ENCODE measurements around the gene BEGAIN.

Gene BEGAIN

GRCh38 chr14:100588671-100589070, 1.5 kb upstream of the BEGAIN start:
- peaks cover 11 to 43% (median 38%) of the 10 kb centered on the region in 10 experiments; a peak in 19 of 20 replicates for H3K4me1 ChIP-seq
- 0 out of 22 replicates have a peak overlapping the region, but pooled peaks of 1 of the 11 experiments have one; percentile 18 for H3K9ac ChIP-seq
- H4K20me1 ChIP-seq: peaks cover 0 to 13% (median 0%) of the 10 kb centered on the region in 11 experiments; a peak in 5 of 22 replicates
- H3K36me3 ChIP-seq: no peaks in the 10 kb centered on the region
- no peak overlapping the region for H3K27ac ChIP-seq
- no peak for TF ChIP-seq Cebpa-rat (IDR thresholded peaks at IDR 0.05)
- H3K4me3 ChIP-seq: no peak overlapping the region
- peaks cover 15 to 32% (median 22%) of the 10 kb centered on the region in 11 experiments; a peak in 21 of 22 replicates for H3K27me3 ChIP-seq
- H3K9me3 ChIP-seq (replicated peaks in 1 of 11): no peaks in the 10 kb centered on the region
- peak overlapping the region in 9 of 11 experiments; percentile 93 to 100 (median 99); a peak in 18 of 22 replicates for H3K4me2 ChIP-seq

GRCh38 chr14:100587763-100588411, 670 bp upstream of the BEGAIN start:
- no peak for TF ChIP-seq Cebpa-rat (IDR thresholded peaks at IDR 0.05)
- no peak overlapping the region for H3K27ac ChIP-seq
- peak overlapping the region in 8 of 10 experiments; percentile 61 to 78 (median 68); a peak in 14 of 20 replicates for H3K4me3 ChIP-seq
- peaks cover 0 to 13% (median 0%) of the 10 kb centered on the region in 11 experiments; a peak in 5 of 22 replicates for H4K20me1 ChIP-seq
- H3K27me3 ChIP-seq: peaks cover 15 to 32% (median 22%) of the 10 kb centered on the region in 11 experiments; a peak in 21 of 22 replicates
- H3K4me2 ChIP-seq: peak overlapping the region; percentile 9 to 100 (median 99); a peak in 19 of 22 replicates
- H3K4me1 ChIP-seq: peaks cover 11 to 43% (median 38%) of the 10 kb centered on the region in 10 experiments; a peak in 19 of 20 replicates
- no peaks in the 10 kb centered on the region for H3K36me3 ChIP-seq
- H3K9ac ChIP-seq: peak overlapping the region in 1 of 11 experiments; percentile 7; a peak in 1 of 22 replicates
- no peaks in the 10 kb centered on the region for H3K9me3 ChIP-seq (replicated peaks in 1 of 11)

DNA sequence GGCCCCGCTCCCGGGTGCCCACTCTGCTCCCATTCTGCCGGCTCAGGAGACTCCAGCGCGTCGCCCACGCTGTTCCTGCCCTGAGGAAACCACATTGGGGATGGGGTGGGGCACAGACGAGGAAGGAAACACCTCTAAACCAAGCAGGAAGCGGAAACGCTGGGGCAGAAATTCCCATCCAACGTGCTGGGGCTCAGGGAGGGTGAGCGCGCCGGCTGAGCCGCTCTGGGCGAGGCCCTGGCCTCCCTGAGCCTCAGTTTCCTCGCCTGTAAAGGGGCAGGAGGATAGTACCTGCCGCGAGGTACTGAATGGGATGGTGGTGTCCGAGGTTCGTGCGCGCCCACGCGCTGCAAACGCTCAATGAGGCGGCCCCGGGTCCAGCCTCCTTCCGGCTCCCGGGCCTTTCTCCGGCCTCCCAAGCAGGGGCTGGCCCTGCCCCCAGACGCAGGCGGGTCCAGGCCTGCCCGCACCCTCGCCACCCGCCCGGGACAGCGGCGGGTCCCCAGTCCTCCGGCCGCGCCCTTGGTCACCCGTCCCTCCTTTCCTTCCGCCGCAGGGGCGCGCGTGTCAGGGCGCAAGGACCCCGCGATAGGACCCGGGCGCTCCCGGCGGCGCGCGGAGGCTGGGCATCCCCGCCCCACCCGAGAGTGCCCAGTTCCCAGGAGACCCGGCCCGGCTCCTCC, 673 bp downstream of the BEGAIN start:
- no peaks in the 10 kb centered on the region for H3K9me3 ChIP-seq (replicated peaks in 1 of 11)
- peaks cover 0 to 13% (median 0%) of the 10 kb centered on the region in 11 experiments; a peak in 5 of 22 replicates for H4K20me1 ChIP-seq
- peak overlapping the region; percentile 56 to 78 (median 67) for H3K4me3 ChIP-seq
- no peak for TF ChIP-seq Cebpa-rat (IDR thresholded peaks at IDR 0.05)
- peak overlapping the region in 9 of 11 experiments; percentile 56 to 77 (median 68); a peak in 16 of 22 replicates for H3K27ac ChIP-seq
- H3K27me3 ChIP-seq: peaks cover 15 to 32% (median 22%) of the 10 kb centered on the region in 11 experiments; a peak in 21 of 22 replicates
- H3K9ac ChIP-seq: peak overlapping the region in 10 of 11 experiments; percentile 55 to 77 (median 73); a peak in 20 of 22 replicates
- peak overlapping the region; percentile 93 to 100 (median 99) for H3K4me2 ChIP-seq
- peaks cover 11 to 43% (median 38%) of the 10 kb centered on the region in 10 experiments; a peak in 19 of 20 replicates for H3K4me1 ChIP-seq
- no peaks in the 10 kb centered on the region for H3K36me3 ChIP-seq

DNA sequence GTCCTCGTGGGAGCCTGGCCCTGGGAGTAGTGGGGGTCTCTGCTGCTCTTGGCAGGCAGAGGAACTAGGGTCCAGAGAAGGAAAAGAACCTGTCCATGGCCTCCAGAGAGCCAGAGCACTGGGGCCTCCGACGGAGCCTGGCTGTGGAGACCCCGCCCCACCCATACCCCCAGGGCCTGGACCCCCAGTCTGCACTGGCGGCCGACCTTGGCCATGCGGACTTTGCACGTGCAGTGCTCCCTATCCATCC, 1.1 kb downstream of the BEGAIN start:
- H3K27ac ChIP-seq: peak overlapping the region in 2 of 11 experiments; percentile 68 to 77; a peak in 3 of 22 replicates
- H3K4me3 ChIP-seq: peak overlapping the region; percentile 56 to 78 (median 67); a peak in 19 of 20 replicates
- no peaks in the 10 kb centered on the region for H3K9me3 ChIP-seq (replicated peaks in 1 of 11)

DNA sequence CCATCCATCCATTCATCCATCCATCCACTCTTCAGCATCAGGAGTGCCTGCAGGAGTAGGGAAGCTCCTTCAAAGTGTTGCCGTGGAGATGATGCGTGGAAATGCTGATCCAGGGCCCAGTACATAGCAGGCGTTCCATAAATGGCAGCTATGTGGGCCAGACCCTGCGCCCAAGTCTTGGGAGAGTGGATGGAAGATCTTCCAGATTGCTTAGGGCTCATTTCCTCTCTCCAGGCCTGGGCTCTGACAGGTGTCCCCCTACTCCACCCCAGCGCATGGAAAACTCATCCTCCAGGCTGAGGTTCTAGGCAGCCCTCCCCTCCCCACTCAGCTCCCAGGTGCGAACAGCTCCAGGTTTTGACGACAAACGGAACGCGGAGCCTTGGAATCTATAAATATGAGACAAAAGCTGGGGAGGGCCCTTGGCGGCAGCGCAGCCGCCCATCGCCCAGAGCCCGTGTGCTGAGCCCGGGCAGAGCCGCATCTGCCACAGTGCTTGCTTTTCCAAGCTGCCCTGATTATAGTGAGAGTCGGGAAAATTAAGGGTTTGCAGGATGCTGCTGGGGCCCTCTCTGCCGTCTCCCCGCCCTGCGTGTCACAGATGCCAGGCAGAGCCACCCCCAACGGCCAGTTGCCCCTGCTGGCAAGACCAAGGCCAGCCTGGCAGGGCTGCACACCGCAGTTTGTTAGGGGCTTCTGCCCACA, 1.6 kb downstream of the BEGAIN start:
- Histone ChIP-seq H3K9me3 (replicated peaks in 1 of 11) (no peaks in the 10 kb centered on the region), H3K4me1 (peaks cover 11 to 43% (median 38%) of the 10 kb centered on the region in 10 experiments; a peak in 19 of 20 replicates), H3K27me3 (peaks cover 15 to 32% (median 22%) of the 10 kb centered on the region in 11 experiments; a peak in 21 of 22 replicates), H3K36me3 (no peaks in the 10 kb centered on the region), H3K27ac (peak overlapping the region in 2 of 11 experiments; percentile 25 to 68; a peak in 2 of 22 replicates), H3K4me2 (peak overlapping the region; percentile 93 to 100 (median 99)), H3K9ac (no peak overlapping the region), H4K20me1 (peaks cover 0 to 13% (median 0%) of the 10 kb centered on the region in 11 experiments; a peak in 6 of 22 replicates), H3K4me3 (peak overlapping the region in 3 of 10 experiments; percentile 66 to 78 (median 68); a peak in 5 of 20 replicates)
- no peak for TF ChIP-seq Cebpa-rat (IDR thresholded peaks at IDR 0.05)

More for the DNA sequence above, 1.1 kb downstream of the BEGAIN start:
- H3K4me2 ChIP-seq: peak overlapping the region; percentile 93 to 100 (median 99)
- H3K27me3 ChIP-seq: peaks cover 15 to 32% (median 22%) of the 10 kb centered on the region in 11 experiments; a peak in 21 of 22 replicates
- H3K9ac ChIP-seq: peak overlapping the region in 7 of 11 experiments; percentile 73 to 77 (median 74); a peak in 12 of 22 replicates
- TF ChIP-seq Cebpa-rat (IDR thresholded peaks at IDR 0.05): no peak
- H3K36me3 ChIP-seq: no peaks in the 10 kb centered on the region
- peaks cover 11 to 43% (median 38%) of the 10 kb centered on the region in 10 experiments; a peak in 19 of 20 replicates for H3K4me1 ChIP-seq
- H4K20me1 ChIP-seq: peaks cover 0 to 13% (median 0%) of the 10 kb centered on the region in 11 experiments; a peak in 6 of 22 replicates

GRCh38 chr14:100584056-100585031, 2.9 kb downstream of the BEGAIN start:
- H3K4me2 ChIP-seq: peak overlapping the region in 3 of 11 experiments; percentile 9 to 22 (median 13); a peak in 3 of 22 replicates
- H3K27me3 ChIP-seq: peaks cover 15 to 32% (median 22%) of the 10 kb centered on the region in 11 experiments; a peak in 21 of 22 replicates
- H3K27ac ChIP-seq: no peak overlapping the region
- H3K36me3 ChIP-seq: no peaks in the 10 kb centered on the region
- TF ChIP-seq Cebpa-rat (IDR thresholded peaks at IDR 0.05): no peak
- H3K4me1 ChIP-seq: peaks cover 11 to 38% (median 31%) of the 10 kb centered on the region in 10 experiments; a peak in 19 of 20 replicates
- H4K20me1 ChIP-seq: peaks cover 0 to 13% (median 0%) of the 10 kb centered on the region in 11 experiments; a peak in 6 of 22 replicates
- H3K9me3 ChIP-seq (replicated peaks in 1 of 11): peaks cover 0 to under 1% (median 0%) of the 10 kb centered on the region in 11 experiments; a peak in 1 of 22 replicates
- no peak overlapping the region for H3K4me3 ChIP-seq
- no peak overlapping the region for H3K9ac ChIP-seq

DNA sequence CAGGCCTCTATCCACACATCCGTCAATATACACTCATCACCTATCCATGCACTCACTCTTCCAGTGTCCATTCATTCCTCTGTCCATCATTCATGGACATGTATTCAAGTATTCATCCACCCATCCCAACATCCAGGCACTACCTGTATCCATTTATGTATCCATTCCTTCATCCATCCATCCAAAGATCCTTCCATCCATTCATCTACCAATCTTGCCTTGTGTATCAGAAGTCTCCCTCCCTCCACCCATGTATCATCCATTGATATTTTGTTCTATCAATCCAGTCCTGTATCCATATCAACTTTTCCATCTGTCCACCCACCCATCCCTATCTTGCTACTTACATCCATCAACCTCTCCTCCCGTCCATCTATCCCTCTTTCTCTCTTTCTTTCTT, 4.0 kb downstream of the BEGAIN start:
- peaks cover 15 to 26% (median 19%) of the 10 kb centered on the region in 11 experiments; a peak in 21 of 22 replicates for H3K27me3 ChIP-seq
- H3K4me1 ChIP-seq: peaks cover 11 to 29% (median 21%) of the 10 kb centered on the region in 10 experiments; a peak in 19 of 20 replicates
- no peaks in the 10 kb centered on the region for H3K36me3 ChIP-seq
- H3K9me3 ChIP-seq (replicated peaks in 1 of 11): peaks cover 0 to 11% (median 6%) of the 10 kb centered on the region in 11 experiments; a peak in 9 of 22 replicates
- no peak for TF ChIP-seq Cebpa-rat (IDR thresholded peaks at IDR 0.05)
- H4K20me1 ChIP-seq: peaks cover 0 to 6% (median 0%) of the 10 kb centered on the region in 11 experiments; a peak in 4 of 22 replicates
- no peak overlapping the region for H3K27ac ChIP-seq
- no peak overlapping the region for H3K4me3 ChIP-seq
- no peak overlapping the region for H3K9ac ChIP-seq
- no peak overlapping the region for H3K4me2 ChIP-seq
